NCI-H1417 (cell line): ENCODE data around the gene MB21D2.
A peak's percentile ranks its signal among the peaks of the same experiment; 100 is the strongest.
"Not testable (repeated sequence)": the region's sequence is repeated elsewhere in the genome, so short reads cannot be mapped to it uniquely, and the experiment has no call there.

Experiments used
- DNase-seq, 3 experiments: peaks; one replicate each; lab custom pipeline; 2025; lab: John Stamatoyannopoulos, UW

MB21D2 gene

GRCh38 chr3:192917404-192918274 lies at the start of gene MB21D2:
Gene MB21D2, minus strand, starts transcription at chr3:192917856. Its CDS starts 16 bp downstream, at chr3:192917840.
- DNase-seq: peak; percentile 74 to 97 (median 94)

GRCh38 chr3:192964959-192965719 lies 47.5 kb upstream of the MB21D2 start:
- DNase-seq: not testable (repeated sequence)

- DNase-seq: no peak
These were observed 42.1 kb upstream of the MB21D2 start for GRCh38 chr3:192959773-192960172.

GRCh38 chr3:192958219-192958872 lies 40.7 kb upstream of the MB21D2 start:
- no peak for DNase-seq

- no peak for DNase-seq
These were observed 39.9 kb upstream of the MB21D2 start for GRCh38 chr3:192957441-192958021.

- no peak for DNase-seq
These were observed 36.3 kb upstream of the MB21D2 start for GRCh38 chr3:192953926-192954325.

- no peak for DNase-seq
These were observed 29.8 kb upstream of the MB21D2 start for GRCh38 chr3:192947421-192947820.

GRCh38 chr3:192943393-192943792 lies 25.7 kb upstream of the MB21D2 start:
- no peak for DNase-seq

GRCh38 chr3:192942625-192943024 lies 25.0 kb upstream of the MB21D2 start:
- DNase-seq: no peak

GRCh38 chr3:192940129-192940528 lies 22.5 kb upstream of the MB21D2 start:
- DNase-seq: no peak

GRCh38 chr3:192935441-192935840 lies 17.8 kb upstream of the MB21D2 start:
- no peak for DNase-seq

- no peak for DNase-seq
These were observed 16.3 kb upstream of the MB21D2 start for GRCh38 chr3:192933779-192934460.

GRCh38 chr3:192933259-192933658 lies 15.6 kb upstream of the MB21D2 start:
- no peak for DNase-seq

GRCh38 chr3:192931825-192932224 lies 14.2 kb upstream of the MB21D2 start:
- DNase-seq: no peak

- peak in 1 of 3 experiments; percentile 19 for DNase-seq
These were observed 12.9 kb upstream of the MB21D2 start for GRCh38 chr3:192930577-192930976.

- no peak for DNase-seq
These were observed 12.3 kb upstream of the MB21D2 start for GRCh38 chr3:192929755-192930547.

GRCh38 chr3:192929146-192929545 lies 11.5 kb upstream of the MB21D2 start:
- DNase-seq: no peak

- no peak for DNase-seq
These were observed 11.1 kb upstream of the MB21D2 start for GRCh38 chr3:192928720-192929119.

GRCh38 chr3:192928016-192928415 lies 10.4 kb upstream of the MB21D2 start:
- DNase-seq: no peak

GRCh38 chr3:192927016-192927415 lies 9.4 kb upstream of the MB21D2 start:
- DNase-seq: no peak

- DNase-seq: no peak
These were observed 6.1 kb upstream of the MB21D2 start for GRCh38 chr3:192923731-192924130.
